Hippocampal formation (tissue), 2 donors: Measurements from ENCODE around the gene SACS.

Experiments
- DNase-seq, 2 donors: peaks; one replicate each; lab custom pipeline; 2025; lab: John Stamatoyannopoulos, UW

The SACS gene

GRCh38 chr13:23288995-23289394 is 144.5 kb downstream of the SACS start:
- no peak for DNase-seq

GRCh38 chr13:23288564-23288963 is 144.9 kb downstream of the SACS start:
- no peak for DNase-seq

- DNase-seq, result no peak
Measured at GRCh38 chr13:23279321-23279720, 154.2 kb downstream of the SACS start.
